Neural crest cell (in vitro differentiated cells): Measurements from ENCODE around the gene RALGAPA2. TPM values are rescaled to one million over a fixed set of nuclear protein-coding genes. Genes with fewer than 3 reads are reported as not detected.

Experiments
- DNase-seq: peaks from one replicate; pipeline ENCODE4 v3.0.0; 2021; ENCODE audit warnings: low read depth, mixed read lengths, low spot score
- H3K27ac Mint-ChIP-seq: one replicate; pipeline ENCODE4 v1.8.0; 2021; ENCODE audit warnings: mild to moderate bottlenecking, mixed read lengths; ENCODE audit not compliant: unreplicated experiment
- H3K27me3 Mint-ChIP-seq: 2 replicates; pipeline ENCODE4 v1.8.0; 2021; ENCODE audit warnings: low read depth, mild to moderate bottlenecking, mixed read lengths
- H3K36me3 Mint-ChIP-seq: 2 replicates; pipeline ENCODE4 v1.8.0; 2021; ENCODE audit warnings: low read depth, mild to moderate bottlenecking, mixed read lengths
- H3K4me1 Mint-ChIP-seq: 2 replicates; pipeline ENCODE4 v1.8.0; 2021; ENCODE audit warnings: mixed read lengths
- H3K4me3 Mint-ChIP-seq: one replicate; pipeline ENCODE4 v1.8.0; 2021; ENCODE audit warnings: mild to moderate bottlenecking, mixed read lengths
- H3K9me3 Mint-ChIP-seq: 2 replicates; pipeline ENCODE4 v1.8.0; 2021; ENCODE audit warnings: mixed read lengths
- CTCF ChIP-seq: fragments of 200-600 bp; sonication (generic); conservative IDR thresholded peaks from 2 replicates; pipeline ENCODE4 v1.5.0; 2021; ENCODE audit warnings: antibody characterized with exemption, mild to moderate bottlenecking
- total RNA-seq: library from RNA; stranded (reverse); gene quantifications from 2 replicates; pipeline ENCODE4 v1.2.1, GENCODE V29; 2021

The RALGAPA2 gene
- total RNA-seq, 1 donor from 2014 or later, result 29.3 TPM

GRCh38 chr20:20495729-20496503 lies 216.5 kb downstream of the RALGAPA2 start:
- Mint-ChIP-seq H3K4me1 (peaks cover 49% of the 10 kb centered on the region), H3K27ac (no peak overlapping the region), H3K27me3 (no peaks in the 10 kb centered on the region), H3K4me3 (no peak overlapping the region), H3K36me3 (peaks cover 7% of the 10 kb centered on the region), H3K9me3 (no peaks in the 10 kb centered on the region)
- no peak for TF ChIP-seq CTCF
- DNase-seq, result no peak

GRCh38 chr20:20493701-20494100 lies 218.7 kb downstream of the RALGAPA2 start:
- DNase-seq, result no peak
- H3K4me3 Mint-ChIP-seq, result peak overlapping the region; percentile 15
- H3K4me1 Mint-ChIP-seq, result peaks cover 65% of the 10 kb centered on the region
- H3K9me3 Mint-ChIP-seq, result no peaks in the 10 kb centered on the region
- no peak overlapping the region for H3K27ac Mint-ChIP-seq
- H3K27me3 Mint-ChIP-seq, result no peaks in the 10 kb centered on the region
- peaks cover 2% of the 10 kb centered on the region for H3K36me3 Mint-ChIP-seq
- no peak for TF ChIP-seq CTCF

- Mint-ChIP-seq H3K27ac (peak overlapping the region; percentile 94), H3K4me3 (peak overlapping the region; percentile 39), H3K36me3 (peaks cover 5% of the 10 kb centered on the region), H3K4me1 (peaks cover 55% of the 10 kb centered on the region), H3K27me3 (no peaks in the 10 kb centered on the region), H3K9me3 (no peaks in the 10 kb centered on the region)
- no peak for TF ChIP-seq CTCF
- peak; percentile 45 for DNase-seq
These were observed 219.7 kb downstream of the RALGAPA2 start for GRCh38 chr20:20492521-20493332.

GRCh38 chr20:20491784-20492264 lies 220.6 kb downstream of the RALGAPA2 start:
- Mint-ChIP-seq H3K36me3 (peaks cover 4% of the 10 kb centered on the region), H3K27me3 (no peaks in the 10 kb centered on the region), H3K27ac (peak overlapping the region; percentile 94), H3K4me3 (peak overlapping the region; percentile 39), H3K9me3 (no peaks in the 10 kb centered on the region), H3K4me1 (peaks cover 51% of the 10 kb centered on the region)
- no peak for DNase-seq
- no peak for TF ChIP-seq CTCF

GRCh38 chr20:20491110-20491783 lies 221.2 kb downstream of the RALGAPA2 start:
- no peak for DNase-seq
- no peak overlapping the region for H3K4me3 Mint-ChIP-seq

More at GRCh38 chr20:20491110-20491783, 221.2 kb downstream of the RALGAPA2 start:
- Mint-ChIP-seq H3K27me3 (no peaks in the 10 kb centered on the region), H3K9me3 (no peaks in the 10 kb centered on the region), H3K36me3 (peaks cover 8% of the 10 kb centered on the region), H3K4me1 (peaks cover 51% of the 10 kb centered on the region), H3K27ac (peak overlapping the region; percentile 94)
- TF ChIP-seq CTCF, result no peak
